Hepatocyte (in vitro differentiated cells): ENCODE data around the gene KSR1.

Experiments
- EZH2 ChIP-seq: fragments of 200-600 bp; sonication (generic); IDR thresholded peaks from 2 replicates; pipeline ENCODE4 v1.6.1; 2016; ENCODE audit warnings: antibody characterized with exemption, mild to moderate bottlenecking, borderline replicate concordance
- EZH2phosphoT487 ChIP-seq: fragments of 200-600 bp; sonication (generic); IDR thresholded peaks from one replicate; pipeline ENCODE4 v1.6.1; 2018; ENCODE audit warnings: antibody characterized with exemption, mild to moderate bottlenecking, low read depth, moderate library complexity; ENCODE audit not compliant: unreplicated experiment, severe bottlenecking
- TF ChIP-seq, protein P1 (sequence below): fragments of 200-600 bp; sonication (generic); IDR thresholded peaks from 2 replicates; pipeline ENCODE4 v1.5.1; 2016; ENCODE audit warnings: antibody characterized with exemption, mild to moderate bottlenecking; ENCODE audit not compliant: poor library complexity

DNA sequence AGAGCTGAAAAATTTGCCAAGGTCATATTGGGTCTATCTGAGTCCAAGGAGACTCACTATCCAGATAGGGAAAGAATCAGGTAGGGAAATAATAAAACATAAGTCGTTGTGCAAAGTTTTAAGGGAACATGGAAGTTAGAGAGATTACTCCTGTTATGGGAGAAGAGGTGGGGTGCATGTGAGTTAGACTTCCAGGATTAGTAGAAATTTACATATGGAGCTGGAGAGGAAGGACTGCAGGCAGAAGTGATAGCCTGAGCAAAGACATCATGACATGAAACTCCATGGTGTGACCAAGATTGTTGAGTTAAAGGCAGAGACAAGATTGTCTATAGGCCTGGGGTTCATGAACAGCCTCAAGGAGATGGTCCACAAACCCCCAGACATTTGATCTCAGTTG, 5.8 kb upstream of the KSR1 start:
- TF ChIP-seq, protein P1, sequence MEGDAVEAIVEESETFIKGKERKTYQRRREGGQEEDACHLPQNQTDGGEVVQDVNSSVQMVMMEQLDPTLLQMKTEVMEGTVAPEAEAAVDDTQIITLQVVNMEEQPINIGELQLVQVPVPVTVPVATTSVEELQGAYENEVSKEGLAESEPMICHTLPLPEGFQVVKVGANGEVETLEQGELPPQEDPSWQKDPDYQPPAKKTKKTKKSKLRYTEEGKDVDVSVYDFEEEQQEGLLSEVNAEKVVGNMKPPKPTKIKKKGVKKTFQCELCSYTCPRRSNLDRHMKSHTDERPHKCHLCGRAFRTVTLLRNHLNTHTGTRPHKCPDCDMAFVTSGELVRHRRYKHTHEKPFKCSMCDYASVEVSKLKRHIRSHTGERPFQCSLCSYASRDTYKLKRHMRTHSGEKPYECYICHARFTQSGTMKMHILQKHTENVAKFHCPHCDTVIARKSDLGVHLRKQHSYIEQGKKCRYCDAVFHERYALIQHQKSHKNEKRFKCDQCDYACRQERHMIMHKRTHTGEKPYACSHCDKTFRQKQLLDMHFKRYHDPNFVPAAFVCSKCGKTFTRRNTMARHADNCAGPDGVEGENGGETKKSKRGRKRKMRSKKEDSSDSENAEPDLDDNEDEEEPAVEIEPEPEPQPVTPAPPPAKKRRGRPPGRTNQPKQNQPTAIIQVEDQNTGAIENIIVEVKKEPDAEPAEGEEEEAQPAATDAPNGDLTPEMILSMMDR: no peak
- TF ChIP-seq EZH2 (no peak), EZH2phosphoT487 (no peak)
